Superior temporal gyrus (tissue), 1 donor: ENCODE results near the gene VTCN1.
"Not testable (repeated sequence)": the region's sequence is repeated elsewhere in the genome, so short reads cannot be mapped to it uniquely, and the experiment has no call there.

Experiments
- DNase-seq: peaks from one replicate; pipeline ENCODE4 v3.0.0-alpha.2; 2016; ENCODE audit errors: extremely low spot score

VTCN1 gene

DNA sequence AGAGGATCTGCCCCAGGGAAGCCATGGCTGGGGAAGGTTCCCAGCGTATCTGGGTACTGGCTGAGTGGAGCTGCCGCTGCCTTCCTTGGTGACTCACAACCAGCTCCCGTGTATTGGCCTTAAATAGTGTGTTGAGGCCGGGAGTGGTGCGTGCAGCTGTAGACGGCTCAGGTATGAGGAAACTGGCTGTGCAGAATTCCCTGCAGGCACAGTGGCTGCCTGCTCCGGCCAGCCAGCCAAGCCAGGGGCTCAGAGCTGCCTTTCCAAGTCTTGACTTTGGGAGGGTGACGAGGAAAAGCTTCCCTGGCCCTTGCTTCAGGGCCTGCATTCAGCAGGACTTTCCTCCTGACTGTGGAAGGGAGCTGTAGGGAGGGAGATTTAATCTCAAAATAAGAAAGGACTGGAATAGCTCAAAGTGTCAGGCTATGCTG is at the start of gene VTCN1:
Gene VTCN1 (minus strand): TSS at position 97 of the 431 bp plus-strand sequence. CDS start 72 bp downstream, at position 25.
- no peak for DNase-seq

DNA sequence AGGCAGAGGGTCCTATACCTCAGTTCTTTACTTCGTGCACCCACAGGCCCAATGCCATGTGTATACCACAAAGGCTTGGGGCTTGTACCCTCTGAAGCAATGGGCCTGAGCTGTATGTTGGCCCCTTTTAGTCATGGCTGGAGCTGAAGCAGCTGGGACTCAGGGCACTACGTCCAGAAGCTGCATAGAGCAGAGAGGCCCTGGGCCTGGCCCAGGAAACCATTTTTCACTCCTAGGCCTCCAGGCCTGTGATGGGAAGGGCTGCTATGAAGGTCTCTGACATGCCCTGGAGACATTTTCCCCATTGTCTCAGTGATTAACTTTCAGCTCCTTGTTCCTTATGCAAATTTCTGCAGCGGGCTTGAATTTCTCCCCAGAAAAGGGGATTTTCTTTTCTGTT is 48.1 kb upstream of the VTCN1 start:
- no peak for DNase-seq

DNA sequence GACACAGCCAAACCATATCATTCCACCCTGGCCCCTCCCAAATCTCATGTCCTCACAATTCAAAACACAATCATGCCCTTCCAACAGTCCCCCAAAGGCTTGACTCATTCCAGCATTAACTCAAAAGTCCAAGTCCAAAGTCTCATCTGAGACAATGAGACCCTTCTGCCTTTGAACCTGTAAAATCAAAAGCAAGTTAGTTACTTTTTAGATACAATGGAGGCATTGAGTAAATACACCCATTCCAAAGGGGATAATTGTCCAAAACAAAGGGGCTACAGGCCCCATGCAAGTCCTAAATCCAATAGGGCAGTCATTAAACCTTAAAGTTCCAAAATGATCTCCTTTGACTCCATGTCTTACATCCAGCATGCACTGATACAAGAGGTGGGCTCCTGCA is 47.3 kb upstream of the VTCN1 start:
- not testable (repeated sequence) for DNase-seq

DNA sequence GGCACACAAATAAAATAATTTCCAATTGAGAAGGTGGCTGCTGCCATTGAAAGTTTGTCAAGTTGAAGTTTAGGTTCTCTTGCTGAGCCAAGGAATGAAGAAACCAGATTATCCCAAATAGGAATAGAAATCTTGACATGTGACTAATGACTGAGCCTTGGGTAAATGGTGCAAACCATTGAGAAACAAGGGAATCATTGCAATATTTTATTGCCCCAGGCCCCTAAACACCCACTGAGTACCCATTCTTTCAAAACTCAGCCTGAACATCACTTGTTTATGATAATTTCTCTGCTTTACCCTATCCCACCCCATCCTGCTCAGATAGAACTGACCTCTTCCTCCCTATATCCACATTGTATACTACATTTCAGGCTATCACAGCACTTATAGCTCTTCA is 46.6 kb upstream of the VTCN1 start:
- no peak for DNase-seq

DNA sequence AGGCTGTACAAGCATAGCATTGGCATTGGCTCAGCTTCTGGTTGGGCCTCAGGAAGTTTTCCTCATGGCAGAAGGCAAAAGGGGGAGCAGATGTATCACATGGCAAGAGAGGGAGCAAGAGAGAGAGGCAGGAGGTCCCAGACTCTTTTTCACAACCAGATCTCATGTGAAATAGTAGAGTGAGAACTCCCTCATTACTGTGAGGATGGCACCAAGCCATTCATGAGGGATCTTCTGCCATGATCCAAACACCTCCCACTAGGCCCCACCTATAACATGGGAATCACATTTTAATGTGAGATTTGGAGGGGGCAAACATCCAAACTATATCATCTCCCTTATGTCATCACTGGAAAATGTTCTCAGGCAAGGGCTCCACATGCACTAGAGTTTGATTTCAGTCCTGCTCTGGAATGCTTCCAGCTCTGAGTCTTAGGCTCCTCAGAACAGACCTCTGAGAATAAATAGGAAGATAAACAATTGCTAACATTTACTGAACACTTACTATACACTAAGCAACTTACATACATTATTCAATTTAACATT is 39.4 kb upstream of the VTCN1 start:
- DNase-seq: no peak

GRCh38 chr1:117244971-117245370 is 34.2 kb upstream of the VTCN1 start:
- DNase-seq: no peak

GRCh38 chr1:117244306-117244705 is 33.6 kb upstream of the VTCN1 start:
- DNase-seq: no peak

DNA sequence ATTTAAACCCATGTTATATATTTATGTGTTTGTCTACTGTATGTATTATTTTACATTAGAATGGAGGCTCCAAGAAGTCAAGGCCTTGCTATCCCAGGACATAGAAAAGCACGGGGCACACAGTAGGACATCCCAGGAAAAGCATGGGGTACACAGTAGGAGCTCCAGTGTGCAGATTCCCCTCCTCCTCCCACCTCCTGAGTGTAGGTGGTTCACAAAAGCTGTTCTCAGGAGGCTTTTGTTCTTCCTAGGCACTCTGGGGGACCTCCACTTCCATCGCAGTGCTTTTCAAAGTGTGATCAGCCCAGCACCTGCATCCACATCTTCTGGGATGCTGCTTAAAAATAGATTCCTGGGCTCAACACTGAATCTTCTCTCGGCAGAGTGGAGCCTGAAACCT is 30.8 kb upstream of the VTCN1 start:
- no peak for DNase-seq

- no peak for DNase-seq
These were observed 29.8 kb upstream of the VTCN1 start for GRCh38 chr1:117240547-117240946.

DNA sequence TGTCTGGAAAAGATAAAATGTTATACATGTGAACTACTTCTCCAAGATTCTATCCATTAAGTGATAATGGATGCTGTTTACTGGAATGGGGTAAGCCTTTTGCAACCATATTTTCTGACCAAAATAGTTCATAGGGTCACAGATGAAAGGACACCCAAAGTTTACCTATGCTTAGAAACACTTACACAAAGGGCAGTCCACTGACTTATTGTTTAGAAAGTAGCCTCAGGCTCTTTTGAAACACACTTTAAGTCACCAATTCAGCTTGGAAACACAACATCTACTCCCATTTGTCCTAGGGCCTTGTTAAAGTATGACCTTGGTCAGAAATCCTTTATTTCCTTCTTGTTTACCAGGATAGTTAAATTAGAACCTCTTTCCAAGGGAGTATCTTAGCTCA is 28.7 kb upstream of the VTCN1 start:
- DNase-seq: no peak

DNA sequence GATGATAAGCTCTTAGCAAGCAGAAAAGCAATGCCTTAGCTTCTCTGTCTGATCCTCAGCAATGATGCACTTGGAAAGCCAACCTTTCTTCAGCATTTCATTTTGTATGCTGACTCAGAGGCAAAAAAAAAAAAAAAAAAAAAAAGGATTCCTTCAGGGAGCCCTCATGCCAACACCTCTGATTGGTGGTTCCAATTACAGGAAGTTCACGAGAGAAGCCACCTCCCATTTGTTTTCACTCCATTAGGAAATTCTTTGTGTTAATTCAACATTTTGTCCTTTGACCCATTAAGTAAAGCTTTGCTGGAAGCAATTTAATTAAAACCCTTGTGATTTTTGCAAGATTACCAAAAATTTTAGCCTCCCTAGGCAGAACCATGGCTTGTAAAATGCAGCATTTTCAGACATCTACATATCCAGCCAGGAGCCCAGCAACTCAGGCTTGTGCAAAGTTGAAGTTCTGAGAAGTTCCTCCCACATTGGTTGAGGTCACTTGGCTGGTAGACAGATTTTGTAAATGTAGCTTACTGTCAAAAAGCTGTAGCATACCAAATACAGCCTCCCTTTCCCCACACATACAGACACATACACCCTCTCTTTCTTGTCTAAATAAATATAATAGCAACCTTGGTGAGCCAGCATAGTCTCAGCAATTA is 27.1 kb upstream of the VTCN1 start:
- no peak for DNase-seq

GRCh38 chr1:117235863-117236465 is 25.2 kb upstream of the VTCN1 start:
- DNase-seq: no peak

GRCh38 chr1:117232531-117232930 is 21.8 kb upstream of the VTCN1 start:
- DNase-seq: no peak

DNA sequence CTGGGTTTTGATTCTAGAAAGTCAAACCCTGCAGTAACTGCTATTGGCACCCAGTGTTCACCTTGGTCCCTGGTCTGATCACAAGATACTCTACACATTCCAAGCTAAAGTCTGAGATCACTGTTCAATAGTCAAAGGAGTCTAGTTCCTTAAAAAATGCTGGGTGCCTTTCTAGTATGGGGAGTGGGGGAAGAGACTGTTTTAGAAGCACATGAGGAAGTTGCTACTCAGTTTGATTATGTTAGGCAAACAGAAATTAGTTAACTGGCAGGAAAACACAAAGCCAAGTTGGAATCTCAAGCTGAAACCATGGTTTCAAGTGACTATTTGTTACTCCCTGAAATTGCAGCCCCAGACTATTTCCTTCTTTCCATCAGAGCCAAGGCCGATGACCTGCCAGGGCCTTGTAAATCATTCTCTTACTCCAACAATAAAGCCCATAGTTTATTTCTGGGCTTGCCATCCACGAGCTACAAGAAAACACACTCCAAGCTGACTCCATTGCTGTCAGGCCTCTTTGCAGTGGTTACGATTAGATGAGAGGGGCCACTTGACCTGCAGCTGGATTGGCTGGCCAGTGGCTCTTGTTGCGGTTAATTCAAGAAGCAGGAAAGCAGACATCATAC is 21.1 kb upstream of the VTCN1 start:
- DNase-seq: no peak

- DNase-seq: no peak
These were observed 20.6 kb upstream of the VTCN1 start for GRCh38 chr1:117231312-117231711.

DNA sequence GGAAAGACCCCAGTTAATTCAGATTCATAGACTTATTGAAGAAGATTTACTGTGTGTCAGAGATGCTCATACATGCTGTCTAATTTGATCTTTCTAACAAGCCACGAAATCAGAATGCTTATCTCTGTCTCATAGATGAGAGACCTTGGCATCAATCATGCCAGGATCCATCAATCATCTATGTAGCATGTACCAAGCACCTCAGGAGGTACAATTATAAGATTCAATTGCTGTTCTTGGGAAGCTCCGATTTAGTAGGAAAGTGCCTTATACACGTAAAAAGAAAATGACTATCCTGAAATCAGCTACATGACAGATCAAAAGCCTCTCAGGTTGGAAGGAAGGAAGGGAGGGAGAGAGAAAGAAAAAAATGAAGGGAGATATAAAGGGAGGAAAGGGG is 18.5 kb upstream of the VTCN1 start:
- DNase-seq: no peak

DNA sequence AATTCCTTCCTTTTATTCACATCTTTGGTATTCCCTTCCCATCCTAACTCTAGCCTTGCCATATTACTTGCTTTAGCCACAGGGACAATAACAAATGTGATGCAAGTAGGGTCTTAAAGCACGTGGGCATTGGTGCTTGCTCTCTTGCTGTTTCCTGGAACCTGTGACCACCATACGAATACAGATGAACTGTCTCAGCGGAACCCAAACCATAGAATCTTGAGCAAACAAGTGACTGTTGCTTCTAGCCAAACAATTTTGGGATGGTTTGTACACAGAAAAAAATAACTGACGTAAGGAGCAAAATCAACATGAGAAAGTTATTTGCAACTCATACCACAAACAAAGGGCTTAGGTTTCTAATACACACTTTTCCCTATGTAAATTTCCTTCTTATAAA is 15.2 kb upstream of the VTCN1 start:
- DNase-seq: no peak

DNA sequence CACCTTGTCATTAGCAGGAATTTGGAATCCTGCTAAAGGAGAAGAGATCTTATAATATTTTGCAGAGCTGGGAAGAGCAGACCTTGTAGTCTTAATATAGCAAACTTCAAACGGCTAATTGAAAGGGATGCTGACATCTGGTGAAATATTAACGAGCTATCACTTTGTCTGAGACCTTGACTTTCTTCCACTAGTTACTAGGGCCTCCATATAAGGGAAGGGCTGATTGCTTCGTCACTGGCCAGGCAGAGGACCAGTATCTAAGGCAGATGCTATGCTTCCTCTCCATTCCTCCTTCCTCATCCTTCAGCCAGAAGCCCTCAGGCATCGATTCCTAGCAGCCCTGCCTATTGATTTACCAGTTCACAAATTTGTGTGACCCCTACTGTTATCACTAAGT is 6.0 kb upstream of the VTCN1 start:
- DNase-seq: no peak

DNA sequence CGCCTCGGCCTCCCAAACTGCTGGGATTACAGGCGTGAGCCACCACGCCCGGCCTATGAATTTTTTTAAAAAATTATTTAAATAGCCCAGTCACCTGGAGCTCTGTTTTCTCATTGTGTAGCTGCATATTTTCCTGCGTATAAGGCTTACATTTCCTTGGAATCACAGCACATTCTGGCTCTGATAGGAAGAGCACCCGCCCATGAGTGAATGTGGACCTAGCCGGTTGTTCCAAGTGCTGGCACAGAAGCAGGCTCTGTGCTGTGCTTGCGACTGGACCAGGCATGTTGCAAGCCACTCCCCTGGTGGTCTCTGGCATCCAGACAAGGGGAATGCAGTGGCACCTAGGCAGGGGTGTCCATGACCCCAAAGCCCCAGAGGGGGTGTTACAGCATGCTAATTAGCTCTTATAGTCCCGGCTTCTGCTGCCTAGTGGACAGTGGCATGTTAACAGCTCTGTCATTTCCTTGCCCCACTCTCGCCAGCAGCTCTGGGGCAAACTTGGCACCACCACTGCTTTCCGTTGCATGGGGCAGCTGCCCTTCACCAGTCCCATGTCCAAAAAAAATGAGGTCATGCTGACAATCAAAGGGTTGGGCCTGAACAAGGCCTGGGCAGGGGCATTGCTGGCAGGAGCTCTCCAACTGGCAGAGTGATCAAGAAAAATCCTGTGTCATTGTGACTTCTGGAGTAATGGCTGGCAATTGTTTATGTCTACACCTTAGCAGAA is 5.2 kb upstream of the VTCN1 start:
- no peak for DNase-seq

- no peak for DNase-seq
These were observed 4.3 kb upstream of the VTCN1 start for GRCh38 chr1:117215019-117215418.

DNA sequence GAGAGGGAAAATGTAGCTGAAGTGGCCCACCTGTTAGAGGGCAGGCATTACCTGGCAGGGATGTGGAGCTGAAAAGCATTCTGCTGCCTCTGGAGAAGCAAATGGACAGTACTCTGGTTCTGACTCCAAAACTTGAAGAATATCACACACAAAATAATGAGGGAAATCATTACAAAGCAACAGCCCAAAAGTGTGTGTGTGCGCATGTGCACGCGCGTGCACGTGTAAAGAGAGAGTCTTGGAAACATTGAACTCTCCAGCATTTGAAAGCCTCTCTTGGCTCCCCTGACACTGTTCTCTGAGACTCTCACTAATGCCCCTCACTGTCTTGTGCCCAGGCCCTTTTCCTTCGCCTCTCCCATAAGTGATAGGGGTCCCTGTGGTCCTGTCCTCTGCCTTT is 2.3 kb upstream of the VTCN1 start:
- DNase-seq: no peak

GRCh38 chr1:117210386-117210785 is 341 bp downstream of the VTCN1 start:
- DNase-seq: no peak
